H9 (cell line): ENCODE results near the gene SPDEF. TPM values are rescaled to one million over a fixed set of nuclear protein-coding genes. Genes with fewer than 3 reads are reported as not detected.

Experiments used
- DNase-seq: peaks from one replicate; pipeline ENCODE4 v3.0.0-alpha.2; 2017
- H2AFZ ChIP-seq: one replicate; pipeline ENCODE4 v1.6.1; 2013; ENCODE audit warnings: mild to moderate bottlenecking, low read length, control low read depth, moderate library complexity
- H2AK5ac ChIP-seq: 2 replicates; pipeline ENCODE4 v1.6.1; 2013; ENCODE audit warnings: low read length, control low read depth, mixed read lengths; ENCODE audit not compliant: insufficient read length
- H2BK120ac ChIP-seq: one replicate; pipeline ENCODE4 v1.6.1; 2013; ENCODE audit warnings: low read depth, mild to moderate bottlenecking, low read length, control low read depth, inconsistent platforms; ENCODE audit not compliant: poor library complexity, severe bottlenecking
- H2BK12ac ChIP-seq: 2 replicates; pipeline ENCODE4 v1.6.1; 2013; ENCODE audit warnings: low read length, control low read depth, mixed read lengths, low read depth; ENCODE audit not compliant: insufficient read length
- H2BK15ac ChIP-seq: 2 replicates; pipeline ENCODE4 v1.6.1; 2013; ENCODE audit warnings: low read depth, low read length, control low read depth
- H2BK20ac ChIP-seq: one replicate; pipeline ENCODE4 v1.6.1; 2013; ENCODE audit warnings: low read depth, mild to moderate bottlenecking, low read length, control low read depth, inconsistent platforms; ENCODE audit not compliant: poor library complexity, severe bottlenecking
- H2BK5ac ChIP-seq: 2 replicates; pipeline ENCODE4 v1.6.1; 2013; ENCODE audit warnings: low read length, control low read depth, mixed read lengths; ENCODE audit not compliant: insufficient read length
- H3K14ac ChIP-seq: 2 replicates; pipeline ENCODE4 v1.6.1; 2013; ENCODE audit warnings: low read length, control low read depth; ENCODE audit not compliant: insufficient read depth
- H3K18ac ChIP-seq: 2 replicates; pipeline ENCODE4 v1.6.1; 2013; ENCODE audit warnings: low read depth, mild to moderate bottlenecking, mixed read lengths, low read length, control low read depth; ENCODE audit not compliant: insufficient read length
- H3K23ac ChIP-seq: 2 replicates; pipeline ENCODE4 v1.6.1; 2013; ENCODE audit warnings: low read length, control low read depth, mixed read lengths, low read depth; ENCODE audit not compliant: insufficient read length
- H3K23me2 ChIP-seq: 2 replicates; pipeline ENCODE4 v1.6.1; 2013; ENCODE audit warnings: low read depth, mild to moderate bottlenecking, mixed read lengths, low read length, control low read depth; ENCODE audit not compliant: insufficient read length, poor library complexity, severe bottlenecking
- H3K27ac ChIP-seq: 2 replicates; pipeline ENCODE4 v1.5.1; 2013; ENCODE audit warnings: low read length, control low read depth, mixed read lengths, low read depth; ENCODE audit not compliant: insufficient read length
- H3K27me3 ChIP-seq: 2 replicates; pipeline ENCODE4 v1.6.1; 2013; ENCODE audit warnings: low read length, control low read depth, inconsistent platforms; ENCODE audit not compliant: insufficient read depth
- H3K4ac ChIP-seq: 2 replicates; pipeline ENCODE4 v1.6.1; 2013; ENCODE audit warnings: low read depth, mild to moderate bottlenecking, control low read depth, inconsistent platforms, low read length, moderate library complexity
- H3K4me1 ChIP-seq: 2 replicates; pipeline ENCODE4 v1.6.1; 2013; ENCODE audit warnings: low read length, control low read depth, inconsistent platforms; ENCODE audit not compliant: insufficient read depth
- H3K4me2 ChIP-seq: 2 replicates; pipeline ENCODE4 v1.6.1; 2013; ENCODE audit warnings: low read length, control low read depth, mixed read lengths; ENCODE audit not compliant: insufficient read length, insufficient read depth
- H3K56ac ChIP-seq: 2 replicates; pipeline ENCODE4 v1.6.1; 2013; ENCODE audit warnings: low read depth, mild to moderate bottlenecking, mixed read lengths, low read length, control low read depth; ENCODE audit not compliant: insufficient read length
- H3K79me1 ChIP-seq: 2 replicates; pipeline ENCODE4 v1.6.1; 2013; ENCODE audit warnings: low read depth, mild to moderate bottlenecking, moderate library complexity, low read length, control low read depth, inconsistent platforms; ENCODE audit not compliant: insufficient read depth, poor library complexity, severe bottlenecking
- H3K79me2 ChIP-seq: 2 replicates; pipeline ENCODE4 v1.6.1; 2013; ENCODE audit warnings: low read length, control low read depth, inconsistent platforms; ENCODE audit not compliant: insufficient read depth
- H3K9ac ChIP-seq: 2 replicates; pipeline ENCODE4 v1.6.1; 2013; ENCODE audit warnings: low read length, control low read depth, mixed read lengths; ENCODE audit not compliant: insufficient read length; ENCODE audit errors: extremely low read depth
- H3K9me3 ChIP-seq: one replicate; pipeline ENCODE4 v1.6.1; 2013; ENCODE audit warnings: low read depth, low read length, inconsistent platforms; ENCODE audit not compliant: control insufficient read depth
- H3T11ph ChIP-seq: one replicate; pipeline ENCODE4 v1.6.1; 2013; ENCODE audit warnings: mild to moderate bottlenecking, low read length, control low read depth, inconsistent platforms
- H4K20me1 ChIP-seq: one replicate; pipeline ENCODE4 v1.6.1; 2013; ENCODE audit not compliant: control insufficient read depth, insufficient read length, insufficient read depth
- H4K5ac ChIP-seq: 2 replicates; pipeline ENCODE4 v1.6.1; 2013; ENCODE audit warnings: low read depth, mild to moderate bottlenecking, mixed read lengths, low read length, control low read depth; ENCODE audit not compliant: insufficient read length
- H4K8ac ChIP-seq: replicated peaks from 2 replicates; pipeline ENCODE4 v1.6.1; 2013; ENCODE audit warnings: low read length, control low read depth, mixed read lengths, low read depth; ENCODE audit not compliant: insufficient read length
- H4K91ac ChIP-seq: 2 replicates; pipeline ENCODE4 v1.6.1; 2013; ENCODE audit warnings: low read depth, mild to moderate bottlenecking, moderate library complexity, mixed read lengths, low read length, control low read depth; ENCODE audit not compliant: insufficient read length
- H3K27ac Mint-ChIP-seq, 3 experiments: 2 replicates in 2 of 3; 3 replicates in 1 of 3; pipeline ENCODE4 v1.8.0; 2020 to 2021; ENCODE audit warnings: mixed read lengths in 3 of 3, mild to moderate bottlenecking in 1 of 3, moderate library complexity in 1 of 3
- H3K27me3 Mint-ChIP-seq: 2 replicates; pipeline ENCODE4 v1.8.0; 2021; ENCODE audit warnings: low read depth, mild to moderate bottlenecking, moderate library complexity, mixed read lengths
- H3K36me3 Mint-ChIP-seq, 3 experiments: 2 replicates in 2 of 3; 3 replicates in 1 of 3; pipeline ENCODE4 v1.8.0; 2020 to 2021; ENCODE audit warnings: low read depth in 3 of 3, mixed read lengths in 3 of 3; ENCODE audit not compliant: insufficient read depth in 1 of 3
- H3K4me1 Mint-ChIP-seq, 2 experiments: 2 replicates each; pipeline ENCODE4 v1.8.0; 2020; ENCODE audit warnings: mixed read lengths in 2 of 2
- H3K4me3 Mint-ChIP-seq, 2 experiments: 2 replicates in 1 of 2; 3 replicates in 1 of 2; pipeline ENCODE4 v1.8.0; 2020 to 2021; ENCODE audit warnings: mild to moderate bottlenecking in 2 of 2, mixed read lengths in 2 of 2, moderate library complexity in 1 of 2
- H3K9me3 Mint-ChIP-seq, 2 experiments: 2 replicates in 1 of 2; 3 replicates in 1 of 2; pipeline ENCODE4 v1.8.0; 2020; ENCODE audit warnings: mild to moderate bottlenecking in 2 of 2, mixed read lengths in 2 of 2, moderate library complexity in 1 of 2
- CTCF ChIP-seq: fragments of 200-600 bp; sonication (generic); conservative IDR thresholded peaks from 3 replicates; pipeline ENCODE4 v1.8.0; 2021; ENCODE audit warnings: antibody characterized with exemption, mild to moderate bottlenecking
- WGBS: extraction: QIAGEN DNeasy Blood & Tissue Kit; methylation state at CpG from one replicate; pipeline ENCODE4 v1.1.7; 2013; ENCODE audit warnings: missing lambda C conversion rate, low lambda C conversion rate, mixed read lengths; ENCODE audit not compliant: insufficient read length; ENCODE audit errors: extremely low coverage; 5-methylcytosine and 5-hydroxymethylcytosine counted together
- total RNA-seq: library from RNA; stranded (reverse); gene quantifications from 2 replicates; pipeline ENCODE4 v1.2.1, GENCODE V29; 2021

The SPDEF gene
- total RNA-seq, 1 experiment from 2014 or later, result 0.15 TPM

DNA sequence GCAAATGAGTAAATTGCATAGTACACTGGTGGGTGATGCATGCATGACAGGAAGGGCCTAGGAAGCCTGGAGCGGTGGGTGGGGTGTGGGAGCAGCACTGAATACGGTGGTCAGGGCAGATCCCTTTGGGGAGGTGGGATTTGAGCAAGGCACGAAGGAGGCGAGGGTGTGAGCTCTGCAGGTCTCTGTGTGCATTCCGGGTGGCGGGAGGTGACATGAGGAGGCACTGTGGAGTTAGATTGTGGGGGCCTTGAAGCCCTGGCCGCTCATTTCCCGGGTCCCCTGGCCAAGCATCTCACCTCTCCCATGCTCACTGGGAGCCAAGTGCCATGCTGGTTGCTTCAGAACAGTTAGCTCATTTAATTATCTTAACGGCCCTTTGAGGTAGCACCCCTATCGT, 6.2 kb upstream of the SPDEF start:
- no peak for TF ChIP-seq CTCF
- Histone ChIP-seq H3T11ph (no peak overlapping the region), H3K4me1 (no peaks in the 10 kb centered on the region; the same call in 1 of the 2 replicates), H2BK15ac (no peak overlapping the region), H3K4ac (no peak overlapping the region), H3K18ac (no peak overlapping the region), H2AFZ (no peak overlapping the region), H3K14ac (no peak overlapping the region), H2BK20ac (no peak overlapping the region), H3K9me3 (no peaks in the 10 kb centered on the region), H3K27ac (no peak overlapping the region), H3K23me2 (no peaks in the 10 kb centered on the region), H2BK12ac (no peak overlapping the region), H2AK5ac (no peak overlapping the region), H3K9ac (no peak overlapping the region), H4K20me1 (no peaks in the 10 kb centered on the region), H3K79me1 (no peaks in the 10 kb centered on the region), H4K8ac (no peak overlapping the region), H2BK120ac (no peak overlapping the region), H3K4me2 (no peak overlapping the region), H3K23ac (no peak overlapping the region), H3K56ac (no peak overlapping the region), H2BK5ac (no peak overlapping the region), H4K5ac (no peak overlapping the region), H3K27me3 (no peaks in the 10 kb centered on the region), H3K79me2 (no peaks in the 10 kb centered on the region), H4K91ac (no peak overlapping the region)
- peaks cover 27 to 38% of the 10 kb centered on the region in 2 experiments for H3K4me1 Mint-ChIP-seq
- WGBS, result no CpG with 5 or more reads among the region's 10 CpGs
- no peak overlapping the region for H3K4me3 Mint-ChIP-seq
- H3K36me3 Mint-ChIP-seq, result no peaks in the 10 kb centered on the region
- H3K27me3 Mint-ChIP-seq, result peaks cover 1% of the 10 kb centered on the region; the same call in 1 of the 2 replicates
- H3K9me3 Mint-ChIP-seq, result no peaks in the 10 kb centered on the region; a peak in 2 of 5 replicates
- no peak for DNase-seq
- H3K27ac Mint-ChIP-seq, result no peak overlapping the region
